Activated CD4-positive, alpha-beta T cell treated with anti-CD3 and anti-CD28 coated beads, Interleukin-2, amount 50 U/mL, for 24 hours (primary cell): ENCODE data around the gene CCL20.

ENCODE experiments used
- DNase-seq, 2 donors: peaks; one replicate each; pipeline ENCODE4 v3.0.0-alpha.2; 2020; ENCODE audit warnings: low read depth in 1 of 2, low spot score in 1 of 2

CCL20 gene

GRCh38 chr2:227802882-227803281 is 10.8 kb upstream of the CCL20 start:
- DNase-seq, result no peak

GRCh38 chr2:227804975-227805374 is 8.7 kb upstream of the CCL20 start:
- DNase-seq, result no peak

GRCh38 chr2:227805578-227805977 is 8.1 kb upstream of the CCL20 start:
- no peak for DNase-seq

- no peak for DNase-seq
Observed at GRCh38 chr2:227808936-227809335, 4.7 kb upstream of the CCL20 start.

GRCh38 chr2:227812001-227812400 is 1.6 kb upstream of the CCL20 start:
- no peak for DNase-seq

GRCh38 chr2:227813229-227813561 is 447 bp upstream of the CCL20 start:
- no peak for DNase-seq

- no peak for DNase-seq
Observed at GRCh38 chr2:227815066-227815465, 1.4 kb downstream of the CCL20 start.

- no peak for DNase-seq
Observed at GRCh38 chr2:227816507-227817294, 3.1 kb downstream of the CCL20 start.

GRCh38 chr2:227817336-227817735 is 3.7 kb downstream of the CCL20 start:
- DNase-seq, result no peak

- DNase-seq, result peak; percentile 43 to 78
Observed at GRCh38 chr2:227817850-227818674, 4.4 kb downstream of the CCL20 start.

- no peak for DNase-seq
Observed at GRCh38 chr2:227818675-227819397, 5.2 kb downstream of the CCL20 start.

GRCh38 chr2:227819398-227819697 is 5.7 kb downstream of the CCL20 start:
- no peak for DNase-seq

- DNase-seq, result no peak
Observed at GRCh38 chr2:227821043-227821942, 7.7 kb downstream of the CCL20 start.

GRCh38 chr2:227822416-227823003 is 8.9 kb downstream of the CCL20 start:
- DNase-seq, result no peak

- DNase-seq, result no peak
Observed at GRCh38 chr2:227823922-227824321, 10.3 kb downstream of the CCL20 start.

GRCh38 chr2:227824711-227825110 is 11.1 kb downstream of the CCL20 start:
- no peak for DNase-seq

GRCh38 chr2:227826019-227826521 is 12.4 kb downstream of the CCL20 start:
- DNase-seq, result no peak

- no peak for DNase-seq
Observed at GRCh38 chr2:227826563-227826962, 12.9 kb downstream of the CCL20 start.

GRCh38 chr2:227827143-227827542 is 13.5 kb downstream of the CCL20 start:
- DNase-seq, result no peak

- no peak for DNase-seq
Observed at GRCh38 chr2:227828477-227828912, 14.9 kb downstream of the CCL20 start.
